HG02981 (cell line): ENCODE data around the gene ATP10A.
"Not testable (repeated sequence)": the region's sequence is repeated elsewhere in the genome, so short reads cannot be mapped to it uniquely, and the experiment has no call there.

Experiments
- ATAC-seq: cut with Tn5 transposase; IDR thresholded peaks from one replicate; pipeline ENCODE4 v1.9.1; 2021; ENCODE audit warnings: mild to moderate bottlenecking, moderate library complexity; ENCODE audit not compliant: unreplicated experiment

Gene ATP10A

GRCh38 chr15:25860885-25861866 lies 2.0 kb downstream of the ATP10A start:
- no peak for ATAC-seq

- no peak for ATAC-seq
Observed at GRCh38 chr15:25859838-25860645, 3.1 kb downstream of the ATP10A start.

GRCh38 chr15:25858952-25859760 lies 4.0 kb downstream of the ATP10A start:
- ATAC-seq = no peak

- not testable (repeated sequence) for ATAC-seq
Observed at GRCh38 chr15:25856059-25856458, 7.1 kb downstream of the ATP10A start.

- ATAC-seq = no peak
Observed at GRCh38 chr15:25852661-25853524, 10.2 kb downstream of the ATP10A start.

GRCh38 chr15:25852027-25852426 lies 11.1 kb downstream of the ATP10A start:
- no peak for ATAC-seq

GRCh38 chr15:25850154-25851111 lies 12.7 kb downstream of the ATP10A start:
- ATAC-seq = peak; percentile 75

- ATAC-seq = no peak
Observed at GRCh38 chr15:25849157-25849921, 13.8 kb downstream of the ATP10A start.

- no peak for ATAC-seq
Observed at GRCh38 chr15:25848784-25849156, 14.4 kb downstream of the ATP10A start.

GRCh38 chr15:25848325-25848724 lies 14.8 kb downstream of the ATP10A start:
- no peak for ATAC-seq

GRCh38 chr15:25847051-25847450 lies 16.1 kb downstream of the ATP10A start:
- no peak for ATAC-seq

- ATAC-seq = no peak
Observed at GRCh38 chr15:25846377-25846776, 16.8 kb downstream of the ATP10A start.

GRCh38 chr15:25844981-25845680 lies 18.0 kb downstream of the ATP10A start:
- ATAC-seq = no peak

- no peak for ATAC-seq
Observed at GRCh38 chr15:25844542-25844941, 18.6 kb downstream of the ATP10A start.

- no peak for ATAC-seq
Observed at GRCh38 chr15:25844076-25844475, 19.1 kb downstream of the ATP10A start.

- ATAC-seq = no peak
Observed at GRCh38 chr15:25839638-25840156, 23.4 kb downstream of the ATP10A start.

GRCh38 chr15:25838871-25839195 lies 24.3 kb downstream of the ATP10A start:
- no peak for ATAC-seq
